Measurements from ENCODE around the gene PES1.

DNA sequence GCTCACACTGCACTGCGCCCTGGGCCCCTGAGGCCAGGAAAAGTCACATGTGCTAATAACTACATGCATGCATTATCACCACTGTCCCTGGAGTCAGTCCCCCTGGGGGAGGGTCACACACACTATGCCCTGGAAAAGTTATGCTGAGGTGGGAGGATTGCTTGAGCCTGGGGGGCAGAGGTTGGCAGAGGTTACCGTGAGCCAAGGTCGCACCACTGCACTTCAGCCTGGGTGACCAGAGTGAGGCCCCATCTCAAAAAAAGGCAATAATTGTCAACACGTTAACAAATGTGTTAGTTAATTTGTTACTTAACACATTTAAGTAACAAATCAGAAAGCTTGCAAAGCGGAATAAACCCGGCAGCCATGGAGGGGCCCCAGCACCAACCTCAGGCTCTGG is 31.8 kb downstream of the PES1 start:
- TF ChIP-seq, protein P1, sequence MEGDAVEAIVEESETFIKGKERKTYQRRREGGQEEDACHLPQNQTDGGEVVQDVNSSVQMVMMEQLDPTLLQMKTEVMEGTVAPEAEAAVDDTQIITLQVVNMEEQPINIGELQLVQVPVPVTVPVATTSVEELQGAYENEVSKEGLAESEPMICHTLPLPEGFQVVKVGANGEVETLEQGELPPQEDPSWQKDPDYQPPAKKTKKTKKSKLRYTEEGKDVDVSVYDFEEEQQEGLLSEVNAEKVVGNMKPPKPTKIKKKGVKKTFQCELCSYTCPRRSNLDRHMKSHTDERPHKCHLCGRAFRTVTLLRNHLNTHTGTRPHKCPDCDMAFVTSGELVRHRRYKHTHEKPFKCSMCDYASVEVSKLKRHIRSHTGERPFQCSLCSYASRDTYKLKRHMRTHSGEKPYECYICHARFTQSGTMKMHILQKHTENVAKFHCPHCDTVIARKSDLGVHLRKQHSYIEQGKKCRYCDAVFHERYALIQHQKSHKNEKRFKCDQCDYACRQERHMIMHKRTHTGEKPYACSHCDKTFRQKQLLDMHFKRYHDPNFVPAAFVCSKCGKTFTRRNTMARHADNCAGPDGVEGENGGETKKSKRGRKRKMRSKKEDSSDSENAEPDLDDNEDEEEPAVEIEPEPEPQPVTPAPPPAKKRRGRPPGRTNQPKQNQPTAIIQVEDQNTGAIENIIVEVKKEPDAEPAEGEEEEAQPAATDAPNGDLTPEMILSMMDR (IDR thresholded peaks at IDR 0.05) = no peak
- TF ChIP-seq POLR2A (IDR thresholded peaks at IDR 0.05) = no peak

All from esophagus squamous epithelium (tissue), 4 donors.